ENCODE data around the gene MAVS.

GRCh38 chr20:3828798-3829197 is 17.8 kb upstream of the MAVS start:
- TF ChIP-seq CTCF (IDR thresholded peaks at IDR 0.05), result no peak
- no peak for TF ChIP-seq NFYB (CRISPR knock-in tag; conservative IDR thresholded peaks at IDR 0.05; ENCODE audit: low read depth)
- TF ChIP-seq ATF6 (CRISPR knock-in tag; IDR thresholded peaks at IDR 0.05), result no peak
- no peak for TF ChIP-seq ZNF219 (CRISPR knock-in tag; IDR thresholded peaks at IDR 0.05; ENCODE audit: borderline replicate concordance)
- TF ChIP-seq CDX4 (CRISPR knock-in tag; IDR thresholded peaks at IDR 0.05; ENCODE audit: borderline replicate concordance), result no peak
- no peak for TF ChIP-seq ZNF512 (CRISPR knock-in tag; IDR thresholded peaks at IDR 0.05; ENCODE audit: borderline replicate concordance)
- no peak for TF ChIP-seq SMAD3 (CRISPR knock-in tag; IDR thresholded peaks at IDR 0.05; ENCODE audit: borderline replicate concordance)
- TF ChIP-seq MLX (CRISPR knock-in tag; IDR thresholded peaks at IDR 0.05), result no peak
- TF ChIP-seq KAT7 (CRISPR knock-in tag; IDR thresholded peaks at IDR 0.05; ENCODE audit: borderline replicate concordance), result no peak
- TF ChIP-seq IRF2 (CRISPR knock-in tag; IDR thresholded peaks at IDR 0.05; ENCODE audit: borderline replicate concordance, low read depth), result no peak
- no peak for TF ChIP-seq NR2C2 (CRISPR knock-in tag; IDR thresholded peaks at IDR 0.05)
- no peak for TF ChIP-seq SP1 (CRISPR knock-in tag; conservative IDR thresholded peaks at IDR 0.05)
- TF ChIP-seq E2F5 (CRISPR knock-in tag; IDR thresholded peaks at IDR 0.05), result no peak
- no peak for TF ChIP-seq STAT6 (CRISPR knock-in tag; conservative IDR thresholded peaks at IDR 0.05; ENCODE audit: low read depth)
